Measurements from ENCODE around the gene CCDC3. TPM values are rescaled to one million over a fixed set of nuclear protein-coding genes. Genes with fewer than 3 reads are reported as not detected.
"Not testable (repeated sequence)": the region's sequence is repeated elsewhere in the genome, so short reads cannot be mapped to it uniquely, and the experiment has no call there.

CCDC3 gene
- total and polyA plus RNA-seq, 2 of the 8 experiments (the other 6 are each of a cell fraction or from before 2014, with no cell fraction given), result 3.4 to 3.7 TPM

DNA sequence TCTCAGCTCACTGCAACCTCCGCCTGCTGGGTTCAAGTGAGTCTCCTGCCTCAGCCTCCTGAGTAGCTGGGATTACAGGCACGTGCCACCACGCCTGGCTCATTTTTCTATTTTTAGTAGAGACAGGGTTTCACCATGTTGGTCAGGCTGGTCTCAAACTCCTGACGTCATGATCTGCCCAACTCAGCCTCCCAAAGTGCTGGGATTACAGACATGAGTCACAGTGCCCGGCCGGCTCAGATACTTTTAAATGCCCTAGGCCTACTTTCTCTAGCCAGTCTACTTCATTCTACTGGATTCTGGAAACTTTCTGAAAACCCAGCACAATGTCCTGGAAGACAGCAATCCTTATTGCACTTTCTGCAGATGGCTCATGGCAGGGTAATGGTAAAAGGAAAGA is 136.0 kb downstream of the CCDC3 start:
- H3K4ac ChIP-seq (replicated peaks; ENCODE audit: insufficient read length, low read depth, low read length); POLR2A ChIA-PET (ENCODE audit: partially characterized antibody); FAIRE-seq; H3K23me2 ChIP-seq (ENCODE audit: low read depth, low read length); H3K9me3 ChIP-seq (ENCODE audit: insufficient read depth in 2 of 2, low read depth in 1 of 2, low read length in 1 of 2); DNase-seq (ENCODE audit: low read depth in 1 of 2, low spot score in 2 of 2); H2BK15ac ChIP-seq (ENCODE audit: low read length); H2BK5ac ChIP-seq (ENCODE audit: low read depth, low read length); H3K14ac ChIP-seq (ENCODE audit: insufficient read length); H3K9ac ChIP-seq (replicated peaks in 1 of 4; ENCODE audit: extremely low read depth in 1 of 4, low read depth in 3 of 4, low read length in 3 of 4); H4K20me1 ChIP-seq (replicated peaks in 1 of 2; ENCODE audit: control insufficient read depth in 1 of 2, insufficient read depth in 2 of 2, low read length in 2 of 2); H2AK5ac ChIP-seq (ENCODE audit: low read depth, low read length); H3K27ac ChIP-seq (ENCODE audit: low read depth, low read length); H2BK12ac ChIP-seq (ENCODE audit: low read depth, low read length); H3K4me1 ChIP-seq (replicated peaks in 1 of 4; ENCODE audit: control insufficient read depth in 3 of 4, insufficient read depth in 4 of 4, low read length in 3 of 4); H4K91ac ChIP-seq (replicated peaks; ENCODE audit: insufficient read length, low read length); H4K8ac ChIP-seq (ENCODE audit: extremely low read depth, insufficient read depth, low read length); H3K56ac ChIP-seq (replicated peaks; ENCODE audit: insufficient read length, low read depth, low read length); H2BK120ac ChIP-seq (replicated peaks; ENCODE audit: low read depth, low read length); H3K36me3 ChIP-seq (ENCODE audit: control insufficient read depth in 2 of 4, insufficient read depth in 4 of 4, low read length in 3 of 4); H4K5ac ChIP-seq (ENCODE audit: insufficient read length, low read depth, low read length); H3K4me3 ChIP-seq (ENCODE audit: extremely low read depth in 1 of 4, insufficient read depth in 2 of 4, low read depth in 3 of 4, low read length in 4 of 4); H3K18ac ChIP-seq (ENCODE audit: extremely low read depth, low read length); H2AFZ ChIP-seq (ENCODE audit: low read length); H3K23ac ChIP-seq (ENCODE audit: insufficient read length); H3K4me2 ChIP-seq (ENCODE audit: insufficient read depth in 1 of 2, low read depth in 2 of 2, low read length in 2 of 2); H2BK20ac ChIP-seq (ENCODE audit: low read length); H3K79me2 ChIP-seq (ENCODE audit: control insufficient read depth in 1 of 2, insufficient read depth in 2 of 2, low read length in 2 of 2); H3K79me1 ChIP-seq (ENCODE audit: low read depth, low read length); H3K27me3 ChIP-seq (replicated peaks in 1 of 4; ENCODE audit: control insufficient read depth in 3 of 4, extremely low read depth in 1 of 4, insufficient read depth in 3 of 4, low read length in 3 of 4): not testable (repeated sequence)
- 92% methylated on average over 6 of the region's 6 CpGs; no CpG with 5 or more reads in 1 of the 2 experiments for WGBS, 2 experiments (ENCODE audit: extremely low coverage in 1 of 2, insufficient coverage in 1 of 2, insufficient read length in 1 of 2, insufficient replicate concordance in 2 of 2, low coverage in 1 of 2, low lambda C conversion rate in 2 of 2, missing lambda C conversion rate in 1 of 2)
- CTCF ChIA-PET (ENCODE audit: partially characterized antibody), result interaction anchor here (1.4 kb wide), 1 partner anchor 154 kb away, joined by 3 read pairs; no protein-coding TSS in a partner anchor

All from H1 (cell line).